ENCODE data around the gene CGB3.

The CGB3 gene

GRCh38 chr19:49016067-49016839 is 7.9 kb downstream of the CGB3 start:
- DNase-seq (ENCODE audit: low read depth): no peak

GRCh38 chr19:49014870-49015255 is 9.3 kb downstream of the CGB3 start:
- DNase-seq (ENCODE audit: low read depth): no peak

- DNase-seq (ENCODE audit: low read depth): no peak
Observed at GRCh38 chr19:49014123-49014869, 9.8 kb downstream of the CGB3 start.

- no peak for DNase-seq (ENCODE audit: low read depth)
Observed at GRCh38 chr19:49011194-49011593, 12.9 kb downstream of the CGB3 start.

- DNase-seq (ENCODE audit: low read depth): no peak
Observed at GRCh38 chr19:49010453-49010852, 13.7 kb downstream of the CGB3 start.

- DNase-seq (ENCODE audit: low read depth): no peak
Observed at GRCh38 chr19:49009828-49010227, 14.3 kb downstream of the CGB3 start.

- DNase-seq (ENCODE audit: low read depth): no peak
Observed at GRCh38 chr19:49006905-49007304, 17.2 kb downstream of the CGB3 start.

GRCh38 chr19:49004964-49005614 is 19.0 kb downstream of the CGB3 start:
- no peak for DNase-seq (ENCODE audit: low read depth)

- DNase-seq (ENCODE audit: low read depth): no peak
Observed at GRCh38 chr19:49004133-49004532, 20.0 kb downstream of the CGB3 start.

GRCh38 chr19:48999481-49000325 is 24.4 kb downstream of the CGB3 start:
- peak; percentile 55 for DNase-seq (ENCODE audit: low read depth)

- peak; percentile 15 for DNase-seq (ENCODE audit: low read depth)
Observed at GRCh38 chr19:48997972-48998371, 26.2 kb downstream of the CGB3 start.

GRCh38 chr19:48994035-48994386 is 30.1 kb downstream of the CGB3 start:
- DNase-seq (ENCODE audit: low read depth): no peak

- DNase-seq (ENCODE audit: low read depth): peak; percentile 99
Observed at GRCh38 chr19:48993175-48994034, 30.7 kb downstream of the CGB3 start, which contains the start of the genes GYS1 and RUVBL2. Gene GYS1 (minus strand): TSS chr19:48993309. CDS start chr19:48993112, 197 bp downstream. Gene RUVBL2 (plus strand): TSS chr19:48993887. CDS start chr19:48993912, 25 bp downstream.

GRCh38 chr19:48992581-48993174 is 31.5 kb downstream of the CGB3 start:
- no peak for DNase-seq (ENCODE audit: low read depth)

GRCh38 chr19:48991873-48992580 is 32.1 kb downstream of the CGB3 start:
- no peak for DNase-seq (ENCODE audit: low read depth)

- DNase-seq (ENCODE audit: low read depth): no peak
Observed at GRCh38 chr19:48991011-48991609, 33.0 kb downstream of the CGB3 start.

- no peak for DNase-seq (ENCODE audit: low read depth)
Observed at GRCh38 chr19:48990400-48990799, 33.7 kb downstream of the CGB3 start.

GRCh38 chr19:48989701-48990291 is 34.3 kb downstream of the CGB3 start:
- DNase-seq (ENCODE audit: low read depth): no peak

- no peak for DNase-seq (ENCODE audit: low read depth)
Observed at GRCh38 chr19:48988860-48989259, 35.3 kb downstream of the CGB3 start.

Data from T follicular helper cell (primary cell).